Measurements from ENCODE around the gene TOGARAM1.

The TOGARAM1 gene

GRCh38 chr14:44960646-44961045 lies 1.3 kb upstream of the TOGARAM1 start:
- no peak for DNase-seq
- in situ Hi-C loops (cut with HindIII; ENCODE audit: low pct_ligation_motif_present, low pct_unique_long_range_greater_than_20kb, low sequenced_read_pairs): no loop called here

DNA sequence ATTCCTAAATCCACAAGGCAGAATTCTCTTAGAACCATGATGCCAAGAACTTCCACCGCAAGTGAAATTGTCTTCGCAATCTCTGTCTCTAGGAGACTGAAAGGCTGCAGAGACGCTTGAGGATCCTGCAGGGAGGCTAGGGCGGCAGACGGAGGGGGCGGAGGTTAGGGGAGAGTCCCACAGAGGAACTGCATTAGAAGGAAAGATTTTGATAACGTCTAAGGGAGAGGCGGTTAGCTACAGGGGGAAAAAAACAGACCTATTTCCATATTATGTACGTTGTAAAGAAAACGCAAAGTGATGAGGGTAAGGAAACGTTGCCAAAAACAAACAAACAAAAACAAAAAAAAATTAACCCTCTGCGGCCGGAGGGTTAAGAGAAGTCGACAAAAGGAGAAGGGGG lies 838 bp upstream of the TOGARAM1 start:
- DNase-seq: peak; percentile 72

DNA sequence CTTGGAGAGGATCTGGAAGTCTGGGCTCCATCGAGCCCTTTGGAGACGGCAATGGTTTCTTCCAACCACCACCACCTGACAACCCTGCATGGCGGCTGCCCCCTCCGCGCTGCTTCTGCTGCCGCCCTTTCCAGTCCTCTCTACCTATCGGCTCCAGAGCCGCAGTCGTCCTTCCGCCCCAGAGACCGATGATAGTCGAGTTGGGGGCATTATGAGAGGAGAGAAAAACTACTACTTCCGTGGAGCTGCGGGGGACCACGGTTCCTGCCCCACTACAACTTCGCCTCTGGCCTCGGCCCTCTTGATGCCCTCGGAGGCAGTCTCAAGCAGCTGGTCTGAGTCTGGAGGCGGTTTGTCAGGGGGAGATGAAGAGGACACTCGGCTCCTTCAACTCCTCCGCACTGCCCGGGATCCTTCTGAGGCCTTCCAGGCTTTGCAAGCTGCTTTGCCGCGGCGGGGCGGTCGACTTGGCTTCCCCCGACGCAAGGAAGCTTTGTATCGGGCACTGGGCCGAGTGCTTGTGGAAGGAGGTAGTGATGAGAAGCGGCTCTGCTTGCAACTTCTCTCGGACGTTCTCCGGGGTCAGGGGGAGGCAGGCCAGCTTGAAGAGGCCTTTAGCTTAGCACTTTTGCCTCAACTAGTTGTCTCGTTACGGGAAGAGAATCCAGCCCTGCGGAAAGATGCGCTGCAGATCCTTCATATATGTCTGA lies 499 bp downstream of the TOGARAM1 start:
- in situ Hi-C loops (cut with HindIII; ENCODE audit: low pct_ligation_motif_present, low pct_unique_long_range_greater_than_20kb, low sequenced_read_pairs): no loop called here
- DNase-seq: peak; percentile 35

More for the DNA sequence above, 838 bp upstream of the TOGARAM1 start:
- in situ Hi-C loops (cut with HindIII; ENCODE audit: low pct_ligation_motif_present, low pct_unique_long_range_greater_than_20kb, low sequenced_read_pairs): no loop called here

GRCh38 chr14:44963044-44963528 lies 1.1 kb downstream of the TOGARAM1 start:
- DNase-seq: peak; percentile 29
- in situ Hi-C loops (cut with HindIII; ENCODE audit: low pct_ligation_motif_present, low pct_unique_long_range_greater_than_20kb, low sequenced_read_pairs): no loop called here

- in situ Hi-C loops (cut with HindIII; ENCODE audit: low pct_ligation_motif_present, low pct_unique_long_range_greater_than_20kb, low sequenced_read_pairs): no loop called here
- peak; percentile 17 for DNase-seq
These were observed 1.9 kb downstream of the TOGARAM1 start for GRCh38 chr14:44963775-44964380.

DNA sequence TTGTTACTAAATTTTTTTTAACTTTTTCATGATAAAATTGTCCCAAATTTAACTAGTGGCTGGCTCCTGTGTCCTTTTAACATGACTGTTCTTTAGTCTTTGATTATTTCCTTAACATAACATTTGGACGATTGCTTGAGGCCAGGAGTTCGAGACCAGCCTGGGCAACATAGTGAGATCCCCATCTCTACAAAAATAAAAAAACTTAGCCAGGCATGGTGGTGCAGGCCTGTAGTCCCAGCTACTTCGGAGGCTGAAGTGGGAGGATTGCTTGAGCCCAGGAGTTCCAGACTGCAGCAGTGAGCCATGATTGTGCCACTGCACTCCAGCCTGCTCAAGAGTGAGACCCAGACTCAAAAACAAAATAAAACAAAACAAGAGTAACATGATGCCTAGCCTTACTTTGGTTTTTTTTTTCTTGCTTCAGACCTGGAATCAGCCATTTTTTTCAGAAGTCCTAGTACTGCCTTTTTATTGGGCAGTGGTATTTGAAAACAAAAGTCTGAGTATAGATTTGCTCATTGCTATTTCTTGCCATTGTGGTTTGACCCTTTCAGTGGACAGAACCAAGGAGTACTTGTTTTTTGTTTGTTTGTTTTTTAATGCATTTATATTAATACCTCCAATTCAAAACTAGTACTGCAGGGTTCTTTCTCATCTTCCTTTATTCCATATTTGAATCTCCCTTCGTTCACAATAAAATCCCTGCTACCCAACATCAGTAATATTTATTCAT lies 4.8 kb downstream of the TOGARAM1 start:
- in situ Hi-C loops (cut with HindIII; ENCODE audit: low pct_ligation_motif_present, low pct_unique_long_range_greater_than_20kb, low sequenced_read_pairs): no loop called here
- DNase-seq: no peak

GRCh38 chr14:44968714-44969113 lies 6.7 kb downstream of the TOGARAM1 start:
- in situ Hi-C loops (cut with HindIII; ENCODE audit: low pct_ligation_motif_present, low pct_unique_long_range_greater_than_20kb, low sequenced_read_pairs): no loop called here

DNA sequence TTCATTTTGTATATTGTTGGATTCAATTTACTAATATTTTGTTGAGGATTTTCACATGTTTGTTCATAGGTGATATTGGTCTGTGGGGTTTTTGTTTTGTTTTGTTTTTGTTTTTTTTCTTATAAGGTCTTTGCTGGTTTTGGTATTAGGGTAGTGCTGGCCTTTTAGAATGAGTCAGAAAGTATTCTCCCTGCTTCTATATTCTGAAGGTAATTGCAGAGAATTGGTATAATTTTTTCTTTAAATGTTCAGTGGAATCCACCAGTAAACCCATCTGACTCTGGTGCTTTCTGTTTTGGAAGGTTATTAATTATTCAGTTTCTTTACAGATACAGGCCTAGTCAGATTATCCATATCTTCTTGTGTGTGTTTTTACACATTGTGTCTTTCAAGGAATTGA lies 8.9 kb downstream of the TOGARAM1 start:
- DNase-seq: no peak
- in situ Hi-C loops (cut with HindIII; ENCODE audit: low pct_ligation_motif_present, low pct_unique_long_range_greater_than_20kb, low sequenced_read_pairs): no loop called here

More at GRCh38 chr14:44968714-44969113, 6.7 kb downstream of the TOGARAM1 start:
- DNase-seq: no peak

GRCh38 chr14:44971459-44971858 lies 9.5 kb downstream of the TOGARAM1 start:
- DNase-seq: no peak
- in situ Hi-C loops (cut with HindIII; ENCODE audit: low pct_ligation_motif_present, low pct_unique_long_range_greater_than_20kb, low sequenced_read_pairs): no loop called here

GRCh38 chr14:44979273-44979672 lies 17.3 kb downstream of the TOGARAM1 start:
- no peak for DNase-seq
- in situ Hi-C loops (cut with HindIII; ENCODE audit: low pct_ligation_motif_present, low pct_unique_long_range_greater_than_20kb, low sequenced_read_pairs): no loop called here

- no peak for DNase-seq
- in situ Hi-C loops (cut with HindIII; ENCODE audit: low pct_ligation_motif_present, low pct_unique_long_range_greater_than_20kb, low sequenced_read_pairs): no loop called here
These were observed 17.9 kb downstream of the TOGARAM1 start for GRCh38 chr14:44979740-44980356.

DNA sequence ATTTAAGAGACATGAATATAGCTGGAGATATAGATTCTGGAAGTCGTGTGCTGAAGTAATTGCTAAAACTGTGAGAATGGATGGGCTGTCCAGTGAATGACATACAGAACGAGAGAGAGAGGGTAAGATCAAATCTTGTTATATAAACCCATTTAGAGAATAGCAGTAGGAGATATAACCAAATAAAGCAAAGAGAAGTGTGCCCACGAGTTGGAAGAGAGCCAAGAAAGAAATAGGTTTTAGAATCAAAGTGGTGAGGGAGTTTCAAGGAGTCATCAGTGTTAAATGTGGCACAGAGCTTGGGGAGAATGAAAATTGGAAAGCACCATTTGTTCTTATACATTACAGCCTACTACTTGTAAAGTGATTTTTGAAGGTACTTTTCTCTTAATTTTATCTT lies 19.2 kb downstream of the TOGARAM1 start:
- DNase-seq: no peak
- in situ Hi-C loops (cut with HindIII; ENCODE audit: low pct_ligation_motif_present, low pct_unique_long_range_greater_than_20kb, low sequenced_read_pairs): no loop called here

GRCh38 chr14:44982594-44982993 lies 20.6 kb downstream of the TOGARAM1 start:
- DNase-seq: no peak
- in situ Hi-C loops (cut with HindIII; ENCODE audit: low pct_ligation_motif_present, low pct_unique_long_range_greater_than_20kb, low sequenced_read_pairs): no loop called here

DNA sequence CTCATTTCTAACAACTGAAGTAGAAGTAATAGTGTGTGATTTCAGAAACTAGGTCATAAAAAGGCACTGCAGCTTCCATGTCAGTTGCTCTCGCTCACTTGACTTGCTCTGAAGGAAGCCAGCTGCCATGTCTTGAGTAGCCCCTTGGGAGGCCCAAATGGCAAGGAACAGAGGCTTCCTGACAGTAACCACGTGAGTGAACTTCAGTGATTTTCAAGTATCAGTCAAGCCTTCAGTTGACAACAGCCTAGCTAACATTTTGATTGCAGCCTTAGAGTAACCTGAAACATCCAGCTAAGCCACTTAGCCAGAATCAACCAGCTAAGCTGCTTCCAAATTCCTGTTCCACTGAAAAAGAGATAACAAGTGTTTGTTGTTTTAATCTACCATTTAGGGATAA lies 26.7 kb downstream of the TOGARAM1 start:
- in situ Hi-C loops (cut with HindIII; ENCODE audit: low pct_ligation_motif_present, low pct_unique_long_range_greater_than_20kb, low sequenced_read_pairs): no loop called here
- no peak for DNase-seq

DNA sequence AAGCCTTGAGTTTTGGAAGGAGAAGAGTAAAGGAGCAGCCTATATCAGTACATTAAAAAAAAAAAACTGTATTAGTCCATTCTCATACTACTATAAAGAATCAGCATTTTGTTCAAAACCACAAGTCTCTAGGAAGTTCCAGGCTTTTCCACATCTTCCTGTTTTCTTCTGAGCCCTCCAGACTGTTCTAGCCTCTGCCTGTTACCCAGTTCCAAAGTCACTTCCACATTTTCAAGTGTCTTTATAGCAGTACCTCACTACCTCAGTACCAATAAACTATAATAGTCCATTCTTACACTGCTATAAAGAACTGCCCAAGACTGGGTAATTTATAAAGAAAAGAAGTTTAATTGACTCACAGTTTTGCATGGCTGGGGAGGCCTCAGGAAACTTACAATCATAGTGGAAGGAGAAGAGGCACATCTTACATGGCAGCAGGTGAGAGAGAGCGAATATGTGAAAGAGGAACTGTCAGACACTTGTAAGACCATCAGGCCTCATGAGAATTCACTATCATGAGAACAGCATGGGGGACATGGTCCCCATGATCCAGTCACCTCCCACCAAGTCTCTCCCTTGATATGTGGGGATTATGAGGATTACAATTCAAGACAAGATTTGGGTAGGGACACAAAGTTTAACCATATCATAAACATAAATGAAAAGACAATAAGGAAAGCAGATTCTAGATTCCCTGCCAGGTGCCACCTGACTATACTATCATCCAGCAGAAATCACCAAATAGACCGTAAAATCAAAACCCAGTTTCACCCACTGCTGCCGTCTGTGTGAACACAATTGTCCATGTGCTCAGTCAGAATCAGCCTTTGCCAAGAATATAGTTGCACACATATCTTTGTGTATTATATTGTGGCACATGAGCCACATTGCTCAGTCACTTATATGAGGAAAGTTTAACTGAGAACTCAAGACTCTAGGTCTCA lies 27.8 kb downstream of the TOGARAM1 start:
- in situ Hi-C loops (cut with HindIII; ENCODE audit: low pct_ligation_motif_present, low pct_unique_long_range_greater_than_20kb, low sequenced_read_pairs): no loop called here
- no peak for DNase-seq

DNA sequence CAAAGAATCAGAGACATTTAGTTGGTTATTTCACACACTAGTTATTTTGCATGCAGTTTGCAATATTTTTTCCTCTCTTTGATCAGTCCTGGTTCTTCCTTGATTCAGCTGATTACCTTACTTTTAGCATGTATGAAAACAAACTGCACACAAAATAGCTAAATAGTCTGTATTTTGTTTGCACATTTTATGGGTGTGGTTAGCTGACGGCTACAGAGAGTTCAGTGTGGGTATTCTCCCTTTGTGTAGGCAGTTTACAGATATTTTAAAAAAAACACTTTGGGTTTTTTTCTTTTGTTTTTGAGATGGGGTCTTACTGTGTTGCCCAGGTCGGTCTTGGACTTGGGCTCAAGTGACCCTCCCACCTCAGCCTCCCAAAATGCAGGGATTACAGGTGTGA lies 28.5 kb downstream of the TOGARAM1 start:
- no peak for DNase-seq
- in situ Hi-C loops (cut with HindIII; ENCODE audit: low pct_ligation_motif_present, low pct_unique_long_range_greater_than_20kb, low sequenced_read_pairs): no loop called here

DNA sequence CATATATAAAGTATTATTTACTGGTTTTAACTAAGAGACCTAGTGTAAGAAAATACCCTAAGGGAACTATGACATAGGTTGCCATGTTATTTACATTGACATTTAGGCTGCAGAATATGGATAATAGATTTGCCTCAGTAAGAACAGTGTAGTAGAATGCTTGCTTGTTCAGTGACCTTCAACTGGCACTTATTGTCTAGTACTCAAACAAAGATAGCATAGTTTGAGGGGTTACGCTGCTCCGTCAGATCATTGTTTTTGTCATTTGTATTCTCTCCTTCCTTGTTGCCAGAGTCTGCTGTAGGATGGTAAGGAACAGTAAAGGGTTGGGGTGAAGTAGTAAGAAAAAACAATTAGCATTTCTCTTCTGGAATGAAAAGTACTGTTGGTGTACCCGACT lies 33.2 kb downstream of the TOGARAM1 start:
- in situ Hi-C loops (cut with HindIII; ENCODE audit: low pct_ligation_motif_present, low pct_unique_long_range_greater_than_20kb, low sequenced_read_pairs): no loop called here
- no peak for DNase-seq

DNA sequence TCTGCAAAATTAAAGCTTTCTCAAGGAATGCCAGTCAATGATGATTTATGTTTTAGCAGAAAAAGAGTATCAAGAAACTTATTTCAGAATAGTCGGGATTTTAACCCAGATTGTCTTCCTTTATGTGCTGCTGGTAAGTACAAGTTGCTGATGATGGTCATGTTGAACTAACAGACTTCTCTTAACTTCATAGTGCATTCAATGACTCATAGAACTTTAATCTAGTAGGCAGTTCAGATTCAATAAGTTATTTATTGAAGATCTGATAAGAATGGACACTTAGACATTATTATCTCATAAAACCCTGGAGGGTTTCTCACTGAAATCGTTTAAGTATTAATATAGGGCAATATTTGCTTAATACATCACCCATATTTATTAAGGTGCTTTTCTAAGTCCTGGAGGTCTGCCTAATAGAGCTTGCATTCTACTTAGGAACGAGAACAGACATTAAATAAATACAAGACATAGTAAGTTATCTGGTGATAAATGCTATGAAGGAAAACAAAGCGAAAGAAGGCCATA lies 33.8 kb downstream of the TOGARAM1 start:
- in situ Hi-C loops (cut with HindIII; ENCODE audit: low pct_ligation_motif_present, low pct_unique_long_range_greater_than_20kb, low sequenced_read_pairs): no loop called here
- peak; percentile 13 for DNase-seq
